Smooth muscle cell (in vitro differentiated cells): ENCODE data around the gene TLR10. TPM values are rescaled to one million over a fixed set of nuclear protein-coding genes. Genes with fewer than 3 reads are reported as not detected.
"Not testable (repeated sequence)": the region's sequence is repeated elsewhere in the genome, so short reads cannot be mapped to it uniquely, and the experiment has no call there.

Experiments used
- DNase-seq: peaks from one replicate; lab custom pipeline; 2025; ENCODE audit not compliant: unreplicated experiment; lab: John Stamatoyannopoulos, UW
- H2AFZ ChIP-seq: fragments of 200-600 bp; sonication (generic); 2 replicates; pipeline ENCODE4 v1.6.0; 2016; ENCODE audit warnings: antibody characterized with exemption, low read depth, mild to moderate bottlenecking
- H3F3A ChIP-seq: fragments of 200-600 bp; sonication (generic); 2 replicates; pipeline ENCODE4 v1.6.0; 2017; ENCODE audit warnings: antibody characterized with exemption, low read depth
- H3K27ac ChIP-seq: fragments of 200-600 bp; sonication (generic); 2 replicates; pipeline ENCODE4 v1.5.1; 2016; ENCODE audit warnings: low read depth, mild to moderate bottlenecking
- H3K27me3 ChIP-seq: fragments of 200-600 bp; sonication (generic); 2 replicates; pipeline ENCODE4 v1.6.1; 2016; ENCODE audit warnings: low read depth, mild to moderate bottlenecking
- H3K36me3 ChIP-seq: fragments of 200-600 bp; sonication (generic); 2 replicates; pipeline ENCODE4 v1.5.1; 2016; ENCODE audit warnings: low read depth
- H3K4me1 ChIP-seq: fragments of 200-600 bp; sonication (generic); 2 replicates; pipeline ENCODE4 v1.5.1; 2016; ENCODE audit warnings: low read depth
- H3K4me2 ChIP-seq: fragments of 200-600 bp; sonication (generic); 2 replicates; pipeline ENCODE4 v1.6.0; 2016; ENCODE audit warnings: mild to moderate bottlenecking
- H3K4me3 ChIP-seq: fragments of 200-600 bp; sonication (generic); 2 replicates; pipeline ENCODE4 v1.5.1; 2016; ENCODE audit warnings: mild to moderate bottlenecking
- H3K79me2 ChIP-seq: fragments of 200-600 bp; sonication (generic); 2 replicates; pipeline ENCODE4 v1.6.0; 2016; ENCODE audit warnings: low read depth, mild to moderate bottlenecking
- H3K9ac ChIP-seq: fragments of 200-600 bp; sonication (generic); 2 replicates; pipeline ENCODE4 v1.6.0; 2016; ENCODE audit warnings: low read depth
- H3K9me3 ChIP-seq: fragments of 200-600 bp; sonication (generic); replicated peaks from 2 replicates; pipeline ENCODE4 v1.5.1; 2016; ENCODE audit warnings: low read depth
- H4K20me1 ChIP-seq: fragments of 200-600 bp; sonication (generic); 2 replicates; pipeline ENCODE4 v1.6.0; 2016; ENCODE audit warnings: low read depth
- WGBS: methylation state at CpG from one replicate; pipeline ENCODE4 v1.1.7; 2016; ENCODE audit warnings: low lambda C conversion rate; 5-methylcytosine and 5-hydroxymethylcytosine counted together
- polyA plus RNA-seq: library from polyadenylated mRNA; unstranded; fragments of >200 nt; fragmentation: Nextera tagmentation; extraction: Ambion mirVana; gene quantifications from 2 replicates; pipeline ENCODE4 v1.2.1, GENCODE V29; 2016
- total RNA-seq: library from RNA; depleted of rRNA; stranded (reverse); fragments of >200 nt; gene quantifications from 2 replicates; pipeline ENCODE4 v1.2.3, GENCODE V29; 2014
- TF ChIP-seq, protein P1 (sequence below): fragments of 200-600 bp; sonication (generic); IDR thresholded peaks from 2 replicates; pipeline ENCODE4 v1.5.1; 2017; ENCODE audit warnings: borderline replicate concordance, mild to moderate bottlenecking, antibody characterized with exemption; ENCODE audit not compliant: insufficient read depth, poor library complexity, severe bottlenecking

TLR10 gene
- total and polyA plus RNA-seq, 2 experiments from 2014 or later, result not detected

DNA sequence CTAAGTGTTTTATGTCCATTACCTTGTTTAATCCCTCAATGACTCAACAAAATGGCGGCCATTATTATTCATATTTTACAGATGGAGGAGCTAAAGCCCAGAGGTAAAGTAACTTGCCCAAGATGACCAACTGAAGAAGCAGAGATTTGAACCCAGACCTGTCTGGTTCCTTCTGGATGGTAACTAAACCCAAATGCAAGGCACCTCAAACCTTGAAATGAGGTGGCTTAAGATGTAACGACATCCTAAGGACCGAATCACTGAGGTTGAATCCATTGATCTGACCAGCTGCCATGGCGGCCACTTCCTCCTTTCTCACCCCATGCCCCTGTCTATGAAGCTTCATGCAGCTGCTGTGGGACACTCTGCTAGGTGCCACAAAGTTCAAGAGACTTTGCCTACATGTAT, 932 bp downstream of the TLR10 start:
- H3K4me1 ChIP-seq, result no peaks in the 10 kb centered on the region
- H2AFZ ChIP-seq, result no peak overlapping the region
- H3K27me3 ChIP-seq, result peaks cover 7% of the 10 kb centered on the region
- H3K4me3 ChIP-seq, result no peak overlapping the region
- H3K4me2 ChIP-seq, result no peak overlapping the region
- H3K9ac ChIP-seq, result no peak overlapping the region
- H3F3A ChIP-seq, result no peaks in the 10 kb centered on the region
- TF ChIP-seq, protein P1, sequence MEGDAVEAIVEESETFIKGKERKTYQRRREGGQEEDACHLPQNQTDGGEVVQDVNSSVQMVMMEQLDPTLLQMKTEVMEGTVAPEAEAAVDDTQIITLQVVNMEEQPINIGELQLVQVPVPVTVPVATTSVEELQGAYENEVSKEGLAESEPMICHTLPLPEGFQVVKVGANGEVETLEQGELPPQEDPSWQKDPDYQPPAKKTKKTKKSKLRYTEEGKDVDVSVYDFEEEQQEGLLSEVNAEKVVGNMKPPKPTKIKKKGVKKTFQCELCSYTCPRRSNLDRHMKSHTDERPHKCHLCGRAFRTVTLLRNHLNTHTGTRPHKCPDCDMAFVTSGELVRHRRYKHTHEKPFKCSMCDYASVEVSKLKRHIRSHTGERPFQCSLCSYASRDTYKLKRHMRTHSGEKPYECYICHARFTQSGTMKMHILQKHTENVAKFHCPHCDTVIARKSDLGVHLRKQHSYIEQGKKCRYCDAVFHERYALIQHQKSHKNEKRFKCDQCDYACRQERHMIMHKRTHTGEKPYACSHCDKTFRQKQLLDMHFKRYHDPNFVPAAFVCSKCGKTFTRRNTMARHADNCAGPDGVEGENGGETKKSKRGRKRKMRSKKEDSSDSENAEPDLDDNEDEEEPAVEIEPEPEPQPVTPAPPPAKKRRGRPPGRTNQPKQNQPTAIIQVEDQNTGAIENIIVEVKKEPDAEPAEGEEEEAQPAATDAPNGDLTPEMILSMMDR, result no peak
- H3K9me3 ChIP-seq, result no peaks in the 10 kb centered on the region
- H3K36me3 ChIP-seq, result no peaks in the 10 kb centered on the region
- H3K79me2 ChIP-seq, result no peaks in the 10 kb centered on the region
- DNase-seq, result no peak
- WGBS, result 92% methylated on average over 4 of the region's 4 CpGs
- H4K20me1 ChIP-seq, result no peaks in the 10 kb centered on the region
- no peak overlapping the region for H3K27ac ChIP-seq

GRCh38 chr4:38780833-38781484, 1.8 kb downstream of the TLR10 start:
- Histone ChIP-seq H3K4me1 (no peaks in the 10 kb centered on the region), H2AFZ (no peak overlapping the region), H3K9me3 (no peaks in the 10 kb centered on the region), H4K20me1 (no peaks in the 10 kb centered on the region), H3K9ac (no peak overlapping the region), H3K79me2 (no peaks in the 10 kb centered on the region), H3K27ac (no peak overlapping the region), H3K4me3 (no peak overlapping the region), H3K36me3 (no peaks in the 10 kb centered on the region), H3K27me3 (peaks cover 7% of the 10 kb centered on the region), H3K4me2 (no peak overlapping the region), H3F3A (no peaks in the 10 kb centered on the region)
- WGBS, result over 99% methylated on average over 4 of the region's 4 CpGs
- TF ChIP-seq, protein P1, result no peak
- no peak for DNase-seq

DNA sequence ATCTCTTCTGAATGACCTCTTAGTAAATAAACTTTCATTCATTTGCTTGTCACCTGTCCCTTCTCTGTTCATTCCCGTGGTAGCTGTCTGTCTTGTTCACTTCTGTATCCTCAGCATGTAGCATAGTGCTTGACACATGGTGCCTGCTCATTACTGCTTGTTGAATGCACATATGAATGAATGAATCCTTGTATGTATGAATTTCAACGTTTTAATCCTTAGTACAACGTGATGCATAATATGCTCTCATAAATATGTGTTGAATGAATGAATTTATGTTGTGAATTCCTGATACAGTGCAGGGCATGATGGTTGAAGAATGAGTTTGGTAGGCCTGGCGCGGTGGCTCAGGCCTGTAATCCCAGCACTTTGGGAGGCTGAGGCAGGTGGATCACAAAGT, 3.0 kb downstream of the TLR10 start:
- Histone ChIP-seq H3K4me1 (no peaks in the 10 kb centered on the region), H3K27ac (no peak overlapping the region), H3K9me3 (no peaks in the 10 kb centered on the region), H3K9ac (no peak overlapping the region), H3K4me3 (no peak overlapping the region), H3K36me3 (no peaks in the 10 kb centered on the region), H3K4me2 (no peak overlapping the region), H3K27me3 (peaks cover 7% of the 10 kb centered on the region), H4K20me1 (no peaks in the 10 kb centered on the region), H3F3A (no peaks in the 10 kb centered on the region), H3K79me2 (no peaks in the 10 kb centered on the region), H2AFZ (no peak overlapping the region)
- 84% methylated on average over 5 of the region's 5 CpGs for WGBS
- TF ChIP-seq, protein P1, result no peak
- no peak for DNase-seq

- not testable (repeated sequence) for H3K4me2 ChIP-seq, H2AFZ ChIP-seq, H3K4me3 ChIP-seq, H3K79me2 ChIP-seq, H4K20me1 ChIP-seq, H3K36me3 ChIP-seq, H3K9me3 ChIP-seq, H3F3A ChIP-seq, H3K9ac ChIP-seq, H3K4me1 ChIP-seq, DNase-seq, H3K27me3 ChIP-seq, H3K27ac ChIP-seq
- 90% methylated on average over 2 of the region's 2 CpGs for WGBS
These were observed 4.9 kb downstream of the TLR10 start for GRCh38 chr4:38777925-38778324.
